ENCODE results near the gene CKMT1B.
"Not testable (repeated sequence)": the region's sequence is repeated elsewhere in the genome, so short reads cannot be mapped to it uniquely, and the experiment has no call there.

DNA sequence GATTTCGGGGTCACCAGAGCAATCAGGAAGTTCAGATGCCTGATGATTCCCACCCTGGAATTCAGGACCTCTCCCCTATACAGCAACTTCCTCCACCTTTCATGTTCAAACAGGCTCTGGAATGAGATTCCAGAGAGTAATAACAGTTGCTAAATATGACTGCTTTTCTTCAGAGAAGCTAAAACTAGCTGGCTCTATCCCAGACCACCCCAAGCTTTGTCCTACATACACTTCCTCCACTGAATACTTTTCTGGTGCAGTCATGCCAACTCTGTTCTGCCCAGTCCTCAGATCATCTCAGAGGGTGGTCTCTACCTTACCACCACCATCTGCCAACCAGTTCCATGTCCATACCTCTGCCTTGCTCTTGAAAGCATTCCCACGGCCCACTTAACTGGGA, 27.2 kb upstream of the CKMT1B start:
- TF ChIP-seq FOXK2, NFRKB, FOXA1 (IDR thresholded peaks at IDR 0.05): not testable (repeated sequence)
